Middle frontal gyrus (tissue), 1 donor: ENCODE data around the gene PPP2R2B.

Experiments used
- DNase-seq: peaks from one replicate; pipeline ENCODE4 v3.0.0-alpha.2; 2015; ENCODE audit warnings: low spot score; ENCODE audit errors: extremely low spot score

Gene PPP2R2B

DNA sequence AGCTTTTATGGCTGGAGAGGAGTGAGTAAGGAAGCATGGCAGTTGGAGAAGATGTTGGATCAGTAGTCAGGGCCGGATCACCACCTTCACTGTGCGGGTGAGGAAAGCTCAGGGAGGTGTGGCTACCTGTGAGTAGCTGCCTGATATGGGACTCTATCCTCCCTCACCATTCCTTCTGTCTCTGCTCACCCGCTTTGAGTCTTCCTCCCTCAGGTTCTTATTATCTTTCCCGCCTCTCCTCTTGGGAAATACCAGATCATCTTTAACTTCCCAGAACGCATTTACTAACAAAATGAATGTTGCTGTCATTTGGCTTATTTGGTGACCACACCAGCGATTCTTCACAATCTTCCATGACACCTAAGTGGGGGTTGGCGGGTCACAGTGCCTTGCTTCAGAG lies 221.9 kb downstream of the PPP2R2B start:
- no peak for DNase-seq

- DNase-seq = no peak
Measured at GRCh38 chr5:146653560-146653959, 225.0 kb downstream of the PPP2R2B start.

DNA sequence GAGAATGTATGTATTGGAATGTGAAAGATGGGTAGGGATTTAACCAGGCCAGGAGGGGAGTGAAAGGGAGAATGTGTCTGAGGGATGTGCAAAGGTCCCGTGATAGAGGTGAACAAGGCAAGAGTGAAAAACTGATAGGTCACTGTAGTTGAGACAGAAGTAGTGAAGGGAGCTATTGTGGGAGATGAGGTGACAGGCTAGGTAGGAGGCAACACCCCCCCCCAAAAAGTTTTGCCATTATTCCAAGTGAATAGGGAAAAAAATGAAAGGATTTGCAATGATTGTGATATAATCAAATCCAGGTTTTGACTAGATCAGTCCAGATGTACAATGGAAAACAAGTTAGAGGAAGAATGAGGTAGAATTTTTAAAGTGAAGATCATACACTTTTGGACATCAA lies 226.0 kb downstream of the PPP2R2B start:
- DNase-seq = no peak

DNA sequence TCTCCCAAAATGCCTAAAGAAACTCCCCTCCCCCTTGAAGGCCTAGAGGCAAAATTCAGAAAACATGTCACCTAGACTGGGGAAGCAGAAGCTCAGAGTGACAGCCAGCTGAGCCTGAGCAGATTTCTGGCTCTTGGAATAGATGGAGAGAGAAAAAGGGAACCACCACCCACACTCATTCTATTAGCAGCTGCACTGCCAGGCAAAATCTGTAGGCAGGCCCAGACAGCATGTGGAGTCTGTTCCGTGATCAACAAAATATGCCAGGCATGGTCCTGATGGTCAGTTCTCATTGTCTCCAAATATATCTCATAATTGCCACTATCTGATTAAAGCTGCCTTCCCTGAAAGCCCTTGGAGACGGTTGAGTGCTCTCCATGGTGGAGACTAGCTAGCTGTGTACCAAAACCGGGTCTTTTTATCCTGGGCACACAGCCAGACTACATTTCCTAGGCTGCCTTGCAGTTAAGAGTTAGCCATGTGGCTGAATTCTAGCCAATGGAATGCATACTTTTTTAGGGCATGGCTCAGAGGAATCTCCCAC lies 230.8 kb downstream of the PPP2R2B start:
- peak; percentile 72 for DNase-seq

DNA sequence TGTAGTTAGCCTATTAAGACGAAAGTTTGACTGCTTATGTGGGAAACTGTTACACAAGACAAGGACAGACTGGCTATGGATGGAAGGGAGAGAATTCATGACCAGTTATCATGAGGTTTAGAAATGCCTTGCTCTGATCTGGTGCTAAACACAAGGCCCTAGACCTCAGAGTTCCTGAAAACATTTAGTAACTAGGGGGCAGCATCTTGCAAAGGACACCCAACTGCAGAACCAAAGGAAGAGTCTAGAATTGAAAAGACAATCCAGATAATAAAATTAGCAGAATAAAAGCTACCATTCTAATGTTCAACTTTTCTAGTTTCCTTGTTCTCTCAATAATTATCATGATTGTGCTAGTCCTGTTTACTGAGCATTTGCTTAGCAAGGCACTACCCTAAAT lies 232.1 kb downstream of the PPP2R2B start:
- DNase-seq = no peak

- DNase-seq = no peak
Measured at GRCh38 chr5:146645342-146645741, 233.2 kb downstream of the PPP2R2B start.

- DNase-seq = no peak
Measured at GRCh38 chr5:146644831-146645230, 233.7 kb downstream of the PPP2R2B start.

GRCh38 chr5:146643776-146644175 lies 234.8 kb downstream of the PPP2R2B start:
- no peak for DNase-seq

- no peak for DNase-seq
Measured at GRCh38 chr5:146642410-146642809, 236.1 kb downstream of the PPP2R2B start.

DNA sequence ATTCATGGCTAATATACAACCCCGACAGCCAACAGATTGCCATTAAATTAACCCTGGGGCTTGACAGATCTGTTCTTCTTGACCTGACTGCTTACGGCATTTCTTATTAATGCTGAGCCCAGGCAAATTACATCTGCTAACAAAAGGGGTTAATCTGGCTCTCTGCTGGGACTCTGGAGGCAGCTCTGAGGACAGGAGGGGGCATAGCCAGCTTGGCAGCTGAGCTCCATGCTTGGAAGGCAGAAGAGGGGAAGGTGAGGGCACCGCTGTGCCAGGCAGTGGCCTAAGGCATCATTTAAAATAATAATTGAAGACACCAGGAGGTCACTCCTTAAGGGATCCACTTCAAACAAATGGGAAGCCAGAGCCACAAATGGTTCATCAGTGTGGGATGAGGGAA lies 236.6 kb downstream of the PPP2R2B start:
- DNase-seq = no peak

DNA sequence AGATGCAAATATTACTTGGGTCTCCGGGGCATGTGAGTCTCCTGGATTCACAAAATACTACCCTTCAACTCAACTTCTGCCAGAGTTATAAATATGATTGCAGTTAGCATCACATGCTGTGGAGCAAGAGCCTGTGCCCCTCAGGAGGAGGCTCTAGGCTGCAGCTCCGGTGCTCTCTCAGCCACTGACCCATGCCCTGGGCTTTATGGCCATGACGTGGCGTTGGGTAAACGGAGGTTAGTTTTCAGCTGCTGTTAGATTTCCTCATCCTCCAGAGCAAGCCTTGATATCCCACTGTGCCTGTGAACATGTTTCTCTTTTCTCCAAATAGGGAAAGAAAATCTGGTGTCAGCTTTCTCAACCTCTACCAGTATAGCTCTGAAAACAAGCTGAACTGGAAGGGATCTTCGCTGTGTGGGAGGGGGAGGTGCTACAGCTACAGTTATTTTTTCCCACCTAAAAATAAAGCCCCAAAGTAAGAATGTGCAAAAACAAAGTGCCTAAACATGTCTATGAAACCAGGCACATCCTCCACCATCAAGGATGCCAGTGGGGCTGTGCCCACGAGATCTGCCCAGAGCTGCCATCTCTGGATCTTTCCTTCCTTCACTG lies 238.2 kb downstream of the PPP2R2B start:
- peak; percentile 35 for DNase-seq

DNA sequence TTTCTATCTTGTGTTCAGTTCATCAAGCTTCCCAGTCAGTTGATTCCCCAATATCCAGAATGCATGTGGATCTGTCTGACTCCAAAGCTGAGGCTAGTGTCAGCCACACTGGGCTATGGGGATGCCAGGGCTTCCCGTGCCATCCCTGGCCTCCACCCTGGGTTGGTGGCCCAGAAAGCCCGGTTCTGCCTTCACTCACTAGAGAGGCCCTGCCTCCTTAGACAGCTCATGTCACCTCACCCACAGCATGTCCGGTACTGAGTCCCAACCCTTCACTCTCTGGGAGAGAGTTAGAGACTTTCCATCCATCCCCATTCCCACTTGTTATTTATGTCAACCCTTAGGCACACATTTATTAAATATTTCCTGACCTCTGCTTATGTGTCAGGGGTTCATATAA lies 243.1 kb downstream of the PPP2R2B start:
- no peak for DNase-seq

GRCh38 chr5:146633323-146633764 lies 245.2 kb downstream of the PPP2R2B start:
- no peak for DNase-seq

DNA sequence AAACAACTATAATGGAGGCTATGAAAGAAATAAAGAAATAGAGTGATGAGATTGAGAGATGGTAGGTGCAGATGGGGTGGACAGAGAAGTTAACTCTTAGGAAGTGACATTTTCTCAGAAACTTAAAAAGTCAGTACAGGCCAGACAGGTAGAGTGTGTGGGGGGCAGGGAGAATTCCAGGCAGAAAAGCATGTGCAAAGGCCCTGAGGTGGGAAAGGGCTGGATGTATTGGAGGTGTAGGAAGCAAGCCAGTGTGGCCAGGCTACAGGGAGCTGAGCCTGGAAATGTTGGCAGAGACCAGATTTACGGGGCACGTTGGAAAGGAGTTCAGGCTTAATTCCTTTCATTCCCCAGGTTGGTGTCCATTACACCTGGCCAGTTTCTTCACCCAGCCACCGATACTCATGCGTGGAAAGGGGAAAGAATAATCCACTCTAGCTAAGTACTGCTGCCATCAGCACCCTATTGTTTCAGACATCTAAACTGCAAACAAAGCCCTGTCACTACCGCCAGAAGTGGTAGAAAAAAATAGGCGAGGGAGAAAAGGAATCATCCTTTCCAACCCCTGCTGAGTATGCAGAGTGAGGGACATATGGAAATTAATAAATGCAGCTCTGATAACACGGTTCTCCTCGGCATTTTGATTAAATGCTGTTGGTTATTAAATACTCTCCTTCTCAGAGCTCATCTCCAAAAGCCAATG lies 245.8 kb downstream of the PPP2R2B start:
- no peak for DNase-seq

GRCh38 chr5:146630472-146630871 lies 248.1 kb downstream of the PPP2R2B start:
- no peak for DNase-seq

DNA sequence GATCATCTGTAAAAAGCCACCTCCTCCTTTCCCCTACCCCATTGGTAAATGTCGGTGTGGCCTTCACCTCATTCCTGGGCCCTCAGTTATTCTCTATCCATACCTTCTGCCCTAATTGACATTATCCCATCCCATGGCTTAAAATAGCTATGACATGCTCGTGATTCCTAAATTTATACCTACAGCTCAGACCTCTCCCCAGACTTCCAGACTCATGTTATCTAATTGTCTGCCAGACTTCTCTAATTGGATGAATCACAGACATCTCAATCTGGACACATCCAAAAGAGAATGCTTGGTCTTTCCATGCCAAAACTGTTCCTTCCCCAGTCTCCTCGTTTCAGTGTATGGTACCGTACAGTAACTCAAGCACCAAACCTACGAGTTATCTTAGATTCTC lies 249.6 kb downstream of the PPP2R2B start:
- no peak for DNase-seq

- DNase-seq = no peak
Measured at GRCh38 chr5:146626936-146627335, 251.6 kb downstream of the PPP2R2B start.

DNA sequence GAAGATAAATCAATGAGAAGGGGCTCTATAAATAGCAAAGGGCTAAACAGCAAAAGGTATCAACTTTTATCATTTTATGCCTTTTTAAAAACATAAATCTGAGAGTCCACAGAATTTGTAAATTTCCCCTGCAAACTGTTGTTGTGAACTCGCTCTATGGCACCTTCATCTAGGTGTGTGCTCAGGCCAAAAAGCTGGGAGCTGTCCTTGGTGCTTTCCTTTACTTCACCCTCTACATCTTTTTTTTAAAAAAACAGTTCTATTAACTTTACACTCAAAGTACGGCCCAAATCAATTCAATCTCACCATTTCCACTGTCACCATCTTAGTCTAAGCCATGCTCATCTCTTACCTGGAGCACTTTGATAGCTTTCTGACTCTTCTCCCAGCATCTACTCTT lies 254.4 kb downstream of the PPP2R2B start:
- DNase-seq = no peak

GRCh38 chr5:146623666-146624065 lies 254.9 kb downstream of the PPP2R2B start:
- DNase-seq = no peak

GRCh38 chr5:146623009-146623408 lies 255.5 kb downstream of the PPP2R2B start:
- DNase-seq = no peak

GRCh38 chr5:146622391-146622790 lies 256.2 kb downstream of the PPP2R2B start:
- DNase-seq = no peak

DNA sequence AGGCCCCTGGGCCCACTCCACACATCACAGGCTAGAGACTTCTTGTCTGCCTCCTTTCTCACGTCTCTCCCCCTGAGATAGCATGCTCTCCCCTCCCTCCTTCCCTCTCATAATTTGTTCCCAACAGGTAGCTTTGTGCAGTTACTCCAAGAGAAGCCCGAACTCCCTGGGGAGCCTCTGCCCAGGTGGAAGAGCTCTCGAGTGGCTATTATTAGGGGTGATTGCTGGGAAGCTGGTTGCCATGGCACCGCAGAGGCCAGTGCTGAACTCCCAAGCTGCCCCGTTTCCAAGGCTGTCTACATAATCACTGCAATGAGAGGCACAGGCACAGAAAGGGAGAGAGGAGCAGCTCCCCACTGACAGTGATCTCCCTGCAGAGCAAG lies 257.9 kb downstream of the PPP2R2B start:
- DNase-seq = no peak
